Forelimb muscle (tissue), 1 donor: ENCODE data around the gene CTSK. TPM values are rescaled to one million over a fixed set of nuclear protein-coding genes. Genes with fewer than 3 reads are reported as not detected.
"Not testable (repeated sequence)": the region's sequence is repeated elsewhere in the genome, so short reads cannot be mapped to it uniquely, and the experiment has no call there.

Experiments
- DNase-seq: peaks from one replicate; pipeline ENCODE4 v3.0.0-alpha.2; 2013; ENCODE audit warnings: low read depth
- polyA plus RNA-seq: library from polyadenylated mRNA; unstranded; fragments of 120-200 nt; gene quantifications from one replicate; pipeline ENCODE4 v1.2.1, GENCODE V29; 2013; ENCODE audit not compliant: insufficient read length

The CTSK gene
- 57.6 TPM for polyA plus RNA-seq

GRCh38 chr1:150808121-150808520 lies at the start of gene CTSK:
Gene CTSK (minus strand): TSS chr1:150808260. CDS start chr1:150806805, 1,455 bp downstream.
- DNase-seq = peak; percentile 70

- not testable (repeated sequence) for DNase-seq
These were observed 44.7 kb upstream of the CTSK start for GRCh38 chr1:150852734-150853133.

DNA sequence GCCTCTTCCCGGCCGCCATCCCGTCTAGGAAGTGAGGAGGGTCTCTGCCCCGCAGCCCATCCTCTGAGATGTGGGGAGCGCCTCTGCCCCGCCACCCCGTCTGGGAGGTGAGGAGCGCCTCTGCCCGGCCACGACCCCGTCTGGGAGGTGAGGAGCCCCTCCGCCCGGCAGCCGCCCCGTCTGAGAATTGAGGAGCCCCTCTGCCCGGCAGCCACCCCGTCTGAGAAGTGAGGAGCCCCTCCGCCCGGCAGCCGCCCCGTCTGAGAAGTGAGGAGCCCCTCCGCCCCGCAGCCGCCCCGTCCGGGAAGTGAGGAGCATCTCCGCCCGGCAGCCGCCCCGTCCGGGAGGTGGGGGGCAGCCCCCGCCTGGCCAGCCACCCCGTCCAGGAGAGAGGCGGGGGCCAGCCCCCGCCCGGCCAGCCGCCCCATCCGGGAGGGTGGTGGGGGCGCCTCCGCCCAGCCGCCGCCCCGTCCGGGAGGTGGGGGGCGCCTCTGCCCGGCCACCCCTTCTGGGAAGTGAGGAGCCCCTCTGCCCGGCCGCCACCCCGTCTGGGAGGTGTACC lies 42.8 kb upstream of the CTSK start:
- DNase-seq = not testable (repeated sequence)

DNA sequence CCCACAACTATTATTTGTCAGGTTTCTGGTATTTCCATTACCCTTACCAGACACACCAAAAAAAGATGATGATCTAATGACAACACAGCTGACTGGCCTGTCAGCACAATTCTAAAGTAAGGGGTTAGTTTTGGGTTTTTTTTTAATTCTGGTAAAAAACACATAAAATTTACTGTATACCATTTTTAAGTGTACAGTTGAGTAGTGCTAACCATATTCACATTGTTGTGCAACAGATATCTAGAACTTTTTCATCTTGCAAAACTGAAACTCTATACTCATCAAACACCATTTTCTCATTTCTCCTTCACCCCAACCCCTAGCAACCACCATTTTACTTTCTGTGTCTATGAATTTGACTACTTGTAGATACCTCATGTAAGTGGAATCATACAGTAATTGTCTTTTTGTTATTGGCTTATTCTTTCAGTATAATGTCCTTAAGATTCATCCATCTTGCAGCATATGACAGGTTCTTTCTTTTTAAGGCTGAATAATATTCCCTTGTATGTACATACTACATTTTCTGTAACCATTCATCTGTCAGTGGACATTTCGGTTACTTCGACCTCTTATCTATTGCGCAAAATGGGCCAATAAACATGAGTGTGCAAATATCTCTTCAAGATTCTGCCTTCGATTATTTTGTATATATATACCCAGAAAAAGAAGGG lies 38.5 kb upstream of the CTSK start:
- DNase-seq = no peak

GRCh38 chr1:150843474-150843873 lies 35.4 kb upstream of the CTSK start:
- DNase-seq = no peak

DNA sequence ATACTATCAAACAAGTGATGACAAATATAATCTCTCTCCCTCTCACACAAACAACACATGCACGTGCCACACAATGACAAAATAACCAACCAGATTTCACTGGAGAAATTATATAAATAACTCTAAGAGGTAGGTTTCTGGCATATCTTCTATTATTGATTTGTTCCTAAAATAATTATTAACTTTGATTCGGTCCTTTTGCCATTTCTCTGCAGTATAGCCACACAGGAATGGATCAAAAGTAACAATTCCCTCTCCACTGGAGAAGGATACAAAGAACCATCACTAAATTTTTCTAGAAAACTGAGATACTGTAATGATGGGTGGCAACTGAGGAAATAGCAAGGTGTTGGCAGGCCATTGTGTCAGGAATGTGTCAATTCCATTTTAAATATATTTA lies 34.9 kb upstream of the CTSK start:
- no peak for DNase-seq

DNA sequence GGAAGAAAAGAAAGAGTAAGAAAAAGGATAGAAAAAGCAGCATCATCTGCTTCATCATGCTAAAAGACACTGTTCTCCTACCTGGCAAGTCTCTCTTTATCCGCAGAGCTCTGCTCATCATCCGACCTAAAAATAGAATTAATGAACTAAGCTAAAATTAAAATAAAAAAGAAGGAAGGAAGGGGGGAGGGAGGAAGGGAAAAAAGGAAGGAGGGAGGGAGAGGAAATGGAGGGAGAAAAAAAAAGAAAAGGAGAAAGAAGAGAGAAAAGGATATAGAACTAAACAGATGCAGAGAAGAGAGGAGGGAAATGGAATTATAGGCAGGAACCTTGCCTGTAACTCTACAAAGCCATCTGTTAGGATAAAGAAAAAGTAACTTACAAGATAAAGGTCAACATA lies 34.3 kb upstream of the CTSK start:
- DNase-seq = no peak

- no peak for DNase-seq
These were observed 33.6 kb upstream of the CTSK start for GRCh38 chr1:150841626-150842025.

DNA sequence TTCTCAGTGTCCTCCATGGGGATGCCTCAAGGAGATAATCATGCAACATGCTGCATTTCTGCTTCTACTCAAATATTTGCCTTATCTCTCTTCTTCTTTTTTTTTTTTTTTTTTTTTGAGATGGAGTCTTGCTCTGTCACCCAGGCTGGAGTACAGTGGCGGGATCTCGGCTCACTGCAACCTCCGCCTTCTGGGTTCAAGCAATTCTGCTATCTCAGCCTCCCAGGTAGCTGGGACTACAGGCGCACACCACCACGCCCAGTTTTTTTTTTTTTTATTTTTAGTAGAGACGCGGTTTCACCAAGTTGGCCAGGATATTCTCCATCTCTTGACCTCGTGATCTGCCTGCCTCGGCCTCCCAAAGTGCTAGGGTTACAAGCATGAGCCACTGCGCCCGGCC lies 32.8 kb upstream of the CTSK start:
- DNase-seq = not testable (repeated sequence)

GRCh38 chr1:150836129-150836773 lies 28.2 kb upstream of the CTSK start:
- DNase-seq = no peak

DNA sequence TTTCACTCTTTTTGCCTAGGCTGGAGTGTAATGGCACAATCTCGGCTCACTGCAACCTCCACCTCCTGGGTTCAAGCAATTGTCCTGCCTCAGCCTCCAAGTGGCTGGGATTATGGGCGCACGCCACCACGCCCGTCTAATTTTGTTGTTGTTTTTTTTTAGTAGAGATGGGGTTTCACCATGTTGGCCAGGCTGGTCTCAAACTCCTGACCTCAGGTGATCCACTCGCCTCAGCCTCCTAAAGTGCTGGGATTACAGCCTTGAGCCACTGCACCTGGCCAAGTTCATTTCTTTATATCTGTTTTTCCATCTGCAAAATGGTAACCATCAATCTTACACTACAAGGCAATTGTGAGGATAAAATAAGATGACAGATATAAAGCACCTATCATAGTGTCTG lies 25.9 kb upstream of the CTSK start:
- DNase-seq = not testable (repeated sequence)

DNA sequence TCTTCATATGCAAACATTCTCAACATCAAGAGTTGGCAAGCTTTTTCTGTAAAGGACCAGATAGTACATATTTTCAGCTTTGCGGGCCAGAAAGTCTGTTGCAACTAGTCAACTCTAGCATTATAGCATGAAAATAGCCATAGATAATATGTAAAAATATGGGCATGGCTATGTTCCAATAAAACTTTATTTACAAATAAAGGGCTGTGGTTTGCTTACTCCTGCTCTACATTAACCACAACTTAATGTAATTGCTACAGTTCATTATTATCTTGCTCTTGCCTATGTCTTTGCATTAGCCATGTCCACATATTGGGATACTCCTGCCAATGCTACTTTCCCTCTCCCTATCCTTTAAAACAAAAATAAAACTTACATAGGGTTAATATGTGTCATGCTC lies 24.5 kb upstream of the CTSK start:
- DNase-seq = no peak

DNA sequence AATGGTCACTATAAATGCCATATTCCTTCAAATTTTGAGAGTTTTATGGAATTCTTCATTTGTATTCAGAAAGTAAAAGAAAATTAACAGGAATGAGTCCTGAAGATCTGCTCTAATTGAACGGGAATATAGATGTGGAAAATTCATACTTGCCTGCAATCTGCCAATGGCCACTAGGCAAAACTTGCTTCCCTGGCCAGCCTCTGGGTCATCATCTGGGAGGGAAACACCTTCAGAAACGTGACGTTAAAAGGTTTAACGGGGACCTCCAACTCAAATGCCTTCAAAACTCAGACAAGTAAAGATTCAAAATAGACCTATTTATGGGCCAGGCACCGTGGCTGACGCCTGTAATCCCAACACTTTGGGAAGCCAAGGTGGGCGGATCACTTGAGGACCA lies 21.7 kb upstream of the CTSK start:
- DNase-seq = no peak

GRCh38 chr1:150826299-150826698 lies 18.2 kb upstream of the CTSK start:
- no peak for DNase-seq

GRCh38 chr1:150820730-150821512 lies 12.9 kb upstream of the CTSK start:
- DNase-seq = no peak

- DNase-seq = no peak
These were observed 7.8 kb upstream of the CTSK start for GRCh38 chr1:150815871-150816270.

- DNase-seq = peak; percentile 28
These were observed 5.1 kb upstream of the CTSK start for GRCh38 chr1:150813028-150813707.

DNA sequence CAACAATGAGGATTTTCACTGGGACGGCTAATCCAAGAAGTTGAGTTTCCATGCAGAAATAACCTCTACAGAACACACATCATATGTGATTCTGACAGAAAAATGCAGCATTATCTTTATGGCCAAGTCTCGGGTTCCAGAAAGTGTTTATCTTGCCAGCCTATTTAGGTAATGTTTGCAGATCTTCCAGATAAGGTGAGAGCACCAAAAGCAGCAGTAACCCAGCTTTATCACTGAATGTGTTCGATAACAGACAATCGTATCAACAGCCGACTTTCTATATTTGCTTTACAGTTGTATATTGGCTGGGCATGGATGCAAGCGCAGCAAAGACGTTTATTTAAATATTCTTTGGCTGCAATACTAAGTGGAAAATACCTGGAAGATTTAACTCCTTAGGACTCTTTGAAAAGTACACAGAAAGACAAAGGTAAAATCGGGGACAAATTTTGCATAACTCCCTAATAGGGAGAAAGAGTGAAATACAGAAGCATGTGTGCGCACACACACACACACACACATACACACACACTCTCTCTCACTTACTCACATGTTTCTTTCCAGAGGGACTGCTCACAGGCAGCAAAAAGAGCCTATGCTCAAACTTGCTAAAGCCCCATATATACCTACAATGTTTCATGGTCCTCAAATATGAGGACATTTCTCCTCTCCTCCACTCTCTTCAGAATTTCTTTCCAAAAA lies 3.0 kb upstream of the CTSK start:
- DNase-seq = no peak

DNA sequence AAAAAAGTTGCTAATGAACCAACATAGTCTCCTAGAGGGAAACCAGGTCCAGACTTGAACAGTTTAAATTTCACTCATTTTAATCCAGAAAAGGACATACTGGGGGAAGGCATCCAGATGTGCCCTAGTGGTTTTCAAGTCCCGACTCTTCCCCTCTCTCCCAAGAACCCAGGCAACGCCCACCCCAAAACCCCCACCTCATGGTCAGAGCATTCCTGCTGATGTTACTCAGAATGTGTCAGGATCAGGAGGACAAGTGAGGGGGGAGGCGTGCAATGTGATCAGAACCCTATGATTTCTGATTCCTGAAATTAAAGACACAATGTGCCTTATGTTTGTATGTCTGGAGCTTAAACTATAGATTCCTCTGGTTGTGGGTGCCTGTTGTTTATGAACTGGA lies 1.6 kb upstream of the CTSK start:
- DNase-seq = no peak

DNA sequence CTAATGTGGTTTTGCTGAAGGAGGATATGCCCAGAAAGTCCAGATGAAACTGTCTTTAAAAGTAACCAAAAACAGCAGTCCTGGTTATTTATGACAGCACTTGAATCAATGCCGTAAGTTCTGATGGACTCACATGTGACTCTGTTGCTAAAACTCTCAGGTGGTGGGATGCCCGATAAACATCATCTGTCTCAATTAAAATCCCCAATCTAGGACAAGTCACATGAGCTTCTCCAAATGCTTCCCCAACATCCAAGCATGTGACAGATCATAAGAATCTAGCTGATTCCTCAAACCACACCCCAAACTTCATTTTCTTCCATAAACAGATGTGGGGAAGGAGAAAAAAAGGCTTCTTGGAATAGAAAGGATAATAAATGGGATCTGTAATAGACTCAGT lies 786 bp upstream of the CTSK start:
- DNase-seq = no peak
